ENCODE results near the gene OR56A1. TPM values are rescaled to one million over a fixed set of nuclear protein-coding genes. Genes with fewer than 3 reads are reported as not detected.

The OR56A1 gene, protein sequence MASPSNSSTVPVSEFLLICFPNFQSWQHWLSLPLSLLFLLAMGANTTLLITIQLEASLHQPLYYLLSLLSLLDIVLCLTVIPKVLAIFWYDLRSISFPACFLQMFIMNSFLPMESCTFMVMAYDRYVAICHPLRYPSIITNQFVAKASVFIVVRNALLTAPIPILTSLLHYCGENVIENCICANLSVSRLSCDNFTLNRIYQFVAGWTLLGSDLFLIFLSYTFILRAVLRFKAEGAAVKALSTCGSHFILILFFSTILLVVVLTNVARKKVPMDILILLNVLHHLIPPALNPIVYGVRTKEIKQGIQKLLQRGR
- under 0.01 TPM in 1 of 2 replicates, not detected in the other for total RNA-seq

GRCh38 chr11:6030708-6031405, at the start of gene OR56A1:
Gene OR56A1 (minus strand): TSS chr11:6030758. CDS start chr11:6027692, 3,066 bp downstream.

GRCh38 chr11:6006846-6007245, 23.7 kb downstream of the OR56A1 start, which contains the start of gene OR56A4:
Gene OR56A4 (minus strand): TSS chr11:6006946. CDS start chr11:6002992, 3,954 bp downstream.

DNA sequence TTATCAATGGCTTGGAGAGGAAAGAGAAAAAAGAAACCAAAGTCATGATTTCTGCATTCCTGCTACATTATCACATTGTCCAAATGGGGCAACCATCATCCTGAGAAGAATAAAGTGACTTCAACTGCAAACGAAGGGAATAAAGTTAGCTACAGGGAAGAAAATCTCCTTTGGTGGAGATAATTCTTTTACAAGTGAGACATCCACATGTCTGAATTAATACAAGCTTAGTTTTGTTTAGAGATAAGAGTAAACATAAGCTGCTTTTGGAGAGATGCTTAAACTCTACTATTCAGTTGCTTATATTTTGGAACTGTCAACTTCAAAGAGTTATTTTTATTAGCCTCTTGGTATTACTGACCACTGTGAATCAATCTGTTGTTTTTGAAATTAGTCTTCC, 43.7 kb downstream of the OR56A1 start, which contains the start of gene OR52L1:
Gene OR52L1 (minus strand): TSS at position 101 of the 400 bp plus-strand sequence. CDS start 55 bp downstream, at position 46.

Small RNA genes within 50 kb of the gene (small RNA-seq; reads per million reads assigned to genes)
- gene RNA5SP329, result not detected

Other genes with a start within 250 kb of the OR56A1 start
- 0.07 TPM in 1 of 2 replicates, not detected in the other for gene OR52N5, start 247.4 kb downstream of the OR56A1 start, total RNA-seq
- gene OR52N1, start 239.5 kb downstream of the OR56A1 start, total RNA-seq, result not detected in 2 replicates
- not detected in 2 replicates for gene OR52N2, start 221.8 kb downstream of the OR56A1 start, total RNA-seq
- gene OR52E6, start 188.9 kb downstream of the OR56A1 start, total RNA-seq, result not detected in 2 replicates
- gene OR52E8, start 173.1 kb downstream of the OR56A1 start, total RNA-seq, result not detected in 2 replicates
- gene OR52E4, start 150.1 kb downstream of the OR56A1 start, total RNA-seq, result not detected in 2 replicates
- gene OR52E5, start 137.6 kb downstream of the OR56A1 start, total RNA-seq, result not detected in 2 replicates
- gene OR56A3, start 88.5 kb downstream of the OR56A1 start, total RNA-seq, result not detected in 2 replicates
- gene OR56A5, start 62.3 kb downstream of the OR56A1 start, total RNA-seq, result not detected in 2 replicates
- not detected in 2 replicates for gene OR52L1, start 43.8 kb downstream of the OR56A1 start, total RNA-seq
- gene OR56A4, start 23.8 kb downstream of the OR56A1 start, total RNA-seq, result not detected in 2 replicates
- not detected in 2 replicates for gene OR56B4, start 76.9 kb upstream of the OR56A1 start, total RNA-seq
- gene OR52B2, start 139.6 kb upstream of the OR56A1 start, total RNA-seq, result not detected in 2 replicates
- gene OR52W1, start 168.5 kb upstream of the OR56A1 start, total RNA-seq, result not detected in 2 replicates
- gene C11orf42, start 174.8 kb upstream of the OR56A1 start, total RNA-seq, result not detected in 2 replicates
- gene FHIP1B, start 203.9 kb upstream of the OR56A1 start, total RNA-seq, result 14.0 and 18.2 TPM in 2 replicates
- gene CNGA4, start 208.3 kb upstream of the OR56A1 start, total RNA-seq, result under 0.01 and 0.07 TPM in 2 replicates
- gene CCKBR, start 229.1 kb upstream of the OR56A1 start, total RNA-seq, result not detected in 2 replicates

Data from thoracic aorta endothelial cell (primary cell).